IMR-90 (cell line): ENCODE measurements around the gene KIF18B. TPM values are rescaled to one million over a fixed set of nuclear protein-coding genes. Genes with fewer than 3 reads are reported as not detected.
A peak's percentile ranks its signal among the peaks of the same experiment; 100 is the strongest.

Source experiments
- ATAC-seq: fragments of 200-7000 bp; cut with Tn5 transposase; 2 replicates; pipeline ENCODE4 v1.9.1; 2020; ENCODE audit warnings: low read depth, mild to moderate bottlenecking, moderate library complexity
- BruUV-seq: library from RNA; stranded (reverse); fragments of 400-500 nt; replicated peaks from 2 replicates; lab custom pipeline; 2021; lab: Mats Ljungman, UMichigan
- CTCF ChIA-PET: fragments of 300-600 bp; formaldehyde crosslinking; extraction: SDS; loops from one replicate; lab custom pipeline; 2021; ENCODE audit warnings: antibody characterized with exemption; lab: Yijun Ruan, JAX
- POLR2A ChIA-PET: fragments of 300-600 bp; sonication (Branson Sonifier 250); formaldehyde crosslinking; loops from one replicate; lab custom pipeline; 2022; ENCODE audit warnings: antibody characterized with exemption; ENCODE audit not compliant: unreplicated experiment; lab: Charles Lee
- DNase-seq: peaks from one replicate; pipeline ENCODE4 v3.0.0; 2013
- H2AFZ ChIP-seq: replicated peaks from 2 replicates; pipeline ENCODE3; 2013; ENCODE audit warnings: low read length, mild to moderate bottlenecking; ENCODE audit not compliant: poor library complexity
- H2AK5ac ChIP-seq: 2 replicates; pipeline ENCODE4 v1.6.1; 2013; ENCODE audit warnings: low read depth, low read length, inconsistent platforms
- H2AK9ac ChIP-seq: replicated peaks from 2 replicates; pipeline ENCODE3; 2013; ENCODE audit warnings: mild to moderate bottlenecking, low read depth, low read length, moderate library complexity; ENCODE audit not compliant: poor library complexity
- H2BK120ac ChIP-seq: 2 replicates; pipeline ENCODE4 v1.6.1; 2013; ENCODE audit warnings: low read depth, low read length, inconsistent platforms
- H2BK15ac ChIP-seq: 3 replicates; pipeline ENCODE4 v1.6.1; 2013; ENCODE audit warnings: low read depth, low read length, inconsistent platforms
- H2BK20ac ChIP-seq: 2 replicates; pipeline ENCODE4 v1.6.1; 2013; ENCODE audit warnings: low read depth, mild to moderate bottlenecking, inconsistent platforms, low read length, moderate library complexity
- H2BK5ac ChIP-seq: 2 replicates; pipeline ENCODE4 v1.6.1; 2013; ENCODE audit warnings: mild to moderate bottlenecking, low read depth, low read length, inconsistent platforms; ENCODE audit not compliant: poor library complexity, severe bottlenecking
- H3K14ac ChIP-seq: replicated peaks from 2 replicates; pipeline ENCODE4 v1.6.1; 2013; ENCODE audit warnings: low read depth, low read length, inconsistent platforms
- H3K18ac ChIP-seq: 2 replicates; pipeline ENCODE4 v1.6.1; 2013; ENCODE audit warnings: low read depth, low read length, control low read depth
- H3K23ac ChIP-seq: 2 replicates; pipeline ENCODE4 v1.6.1; 2013; ENCODE audit warnings: low read depth, low read length, inconsistent platforms
- H3K27ac ChIP-seq: 2 replicates; pipeline ENCODE4 v1.5.1; 2013; ENCODE audit warnings: mild to moderate bottlenecking, control low read depth, low read length; ENCODE audit not compliant: insufficient read depth
- H3K27me3 ChIP-seq: 2 replicates; pipeline ENCODE4 v1.6.1; 2013; ENCODE audit warnings: low read length; ENCODE audit not compliant: control insufficient read depth, insufficient read depth
- H3K36me3 ChIP-seq: 2 replicates; pipeline ENCODE4 v1.6.1; 2013; ENCODE audit warnings: low read length, mixed read lengths; ENCODE audit not compliant: control insufficient read depth, insufficient read depth
- H3K4ac ChIP-seq: 2 replicates; pipeline ENCODE4 v1.6.1; 2013; ENCODE audit warnings: low read depth, low read length, inconsistent platforms
- H3K4me1 ChIP-seq: 2 replicates; pipeline ENCODE4 v1.6.1; 2013; ENCODE audit warnings: low read length, mixed read lengths; ENCODE audit not compliant: control insufficient read depth, insufficient read depth
- H3K4me2 ChIP-seq: 2 replicates; pipeline ENCODE4 v1.6.1; 2013; ENCODE audit warnings: low read depth, mild to moderate bottlenecking, control low read depth, low read length, moderate library complexity
- H3K4me3 ChIP-seq: 2 replicates; pipeline ENCODE4 v1.5.1; 2013; ENCODE audit warnings: low read depth, mild to moderate bottlenecking, control low read depth, low read length, moderate library complexity; ENCODE audit not compliant: insufficient read depth
- H3K56ac ChIP-seq: 2 replicates; pipeline ENCODE4 v1.6.1; 2013; ENCODE audit warnings: low read length, inconsistent platforms; ENCODE audit not compliant: insufficient read depth; ENCODE audit errors: extremely low read depth
- H3K79me1 ChIP-seq, 2 experiments: 2 replicates each; pipeline ENCODE4 v1.6.1; 2013; ENCODE audit warnings: low read length in 2 of 2, inconsistent platforms in 1 of 2, low read depth in 1 of 2
- H3K9ac ChIP-seq: 2 replicates; pipeline ENCODE4 v1.6.1; 2013; ENCODE audit warnings: low read depth, low read length, control low read depth
- H3K9me1 ChIP-seq: 2 replicates; pipeline ENCODE4 v1.6.1; 2013; ENCODE audit warnings: low read length, inconsistent platforms; ENCODE audit not compliant: insufficient read depth
- H3K9me3 ChIP-seq: 2 replicates; pipeline ENCODE4 v1.6.1; 2013; ENCODE audit warnings: low read length; ENCODE audit not compliant: control insufficient read depth, insufficient read depth
- H4K20me1 ChIP-seq: 2 replicates; pipeline ENCODE4 v1.6.1; 2013; ENCODE audit warnings: low read length, inconsistent platforms; ENCODE audit not compliant: insufficient read depth
- H4K5ac ChIP-seq: 2 replicates; pipeline ENCODE4 v1.6.1; 2013; ENCODE audit warnings: mild to moderate bottlenecking, low read depth, low read length, control low read depth
- H4K8ac ChIP-seq, 2 experiments: 2 replicates each; pipeline ENCODE4 v1.6.1; 2013; ENCODE audit warnings: low read depth in 2 of 2, low read length in 2 of 2, control low read depth in 1 of 2, inconsistent platforms in 1 of 2
- H4K91ac ChIP-seq: 2 replicates; pipeline ENCODE4 v1.6.1; 2013; ENCODE audit warnings: low read depth, low read length, inconsistent platforms; ENCODE audit not compliant: insufficient read depth
- CTCF ChIP-seq: conservative IDR thresholded peaks from 2 replicates; pipeline ENCODE4 v1.5.1; 2012; ENCODE audit warnings: mild to moderate bottlenecking, low read depth, low read length, improper control_type of control experiment
- ELK1 ChIP-seq: fragments of 150-350 bp; IDR thresholded peaks from 2 replicates; pipeline ENCODE4 v1.6.1; 2016; ENCODE audit warnings: low read depth, mild to moderate bottlenecking, low read length, moderate library complexity, borderline replicate concordance
- FOS ChIP-seq: fragments of 150-350 bp; IDR thresholded peaks from 2 replicates; pipeline ENCODE4 v1.6.1; 2016; ENCODE audit warnings: low read depth, low read length
- MAFK ChIP-seq: IDR thresholded peaks from 2 replicates; pipeline ENCODE4 v1.6.1; 2012; ENCODE audit warnings: low read depth, low read length, improper control_type of control experiment
- MAZ ChIP-seq: IDR thresholded peaks from 2 replicates; pipeline ENCODE4 v1.6.1; 2012; ENCODE audit warnings: low read depth, mild to moderate bottlenecking, low read length, improper control_type of control experiment, moderate library complexity, borderline replicate concordance
- MXI1 ChIP-seq: IDR thresholded peaks from 2 replicates; pipeline ENCODE4 v1.6.1; 2012; ENCODE audit warnings: low read depth, mild to moderate bottlenecking, low read length, moderate library complexity, borderline replicate concordance
- NFE2L2 ChIP-seq: fragments of 150-350 bp; IDR thresholded peaks from 2 replicates; pipeline ENCODE4 v1.6.1; 2016; ENCODE audit warnings: low read depth, mild to moderate bottlenecking, low read length
- POLR2A ChIP-seq: IDR thresholded peaks from 2 replicates; pipeline ENCODE4 v1.6.1; 2012; ENCODE audit warnings: mild to moderate bottlenecking, low read depth, low read length
- RAD21 ChIP-seq: IDR thresholded peaks from 2 replicates; pipeline ENCODE4 v1.6.1; 2012; ENCODE audit warnings: low read length, improper control_type of control experiment
- RCOR1 ChIP-seq: IDR thresholded peaks from 2 replicates; pipeline ENCODE4 v1.6.1; 2012; ENCODE audit warnings: mild to moderate bottlenecking, low read length, improper control_type of control experiment; ENCODE audit not compliant: insufficient replicate concordance
- SMC3 ChIP-seq: fragments of 150-350 bp; IDR thresholded peaks from 2 replicates; pipeline ENCODE4 v1.6.1; 2016; ENCODE audit warnings: low read depth, mild to moderate bottlenecking, antibody characterized with exemption, low read length, moderate library complexity
- WGBS, 2 experiments: methylation state at CpG; one replicate each; pipeline versions ENCODE4 v1.1.5 to v1.1.7; 2013; ENCODE audit warnings: missing lambda C conversion rate in 2 of 2; ENCODE audit not compliant: insufficient read length in 1 of 2; ENCODE audit errors: extremely low coverage in 2 of 2; 5-methylcytosine and 5-hydroxymethylcytosine counted together
- dilution Hi-C: fragments of 300-500 bp; cut with HindIII; formaldehyde crosslinking; loops from one replicate; pipeline ENCODE4 v1.14.3; 2018; ENCODE audit warnings: low sequenced_read_pairs; ENCODE audit not compliant: unreplicated experiment
- in situ Hi-C: fragments of 300-500 bp; cut with MboI; formaldehyde crosslinking; loops from 3 replicates; pipeline ENCODE4 v1.14.3; 2019; ENCODE audit warnings: low sequenced_read_pairs, inconsistent platforms, mixed read lengths
- intact Hi-C: fragments of 100-400 bp; cut with micrococcal nuclease; formaldehyde crosslinking; loops from 2 replicates; pipeline ENCODE4 v1.10.0; 2022
- polyA plus RNA-seq, 3 experiments: library from polyadenylated mRNA; depleted of rRNA; stranded (reverse); fragments of >200 nt; gene quantifications; 2 replicates each; pipeline ENCODE4 v1.2.3, GENCODE V29; 2012; ENCODE audit warnings: low replicate concordance in 1 of 3
- total RNA-seq: library from RNA; depleted of rRNA; stranded (reverse); fragments of >200 nt; gene quantifications from 2 replicates; pipeline ENCODE4 v1.2.3, GENCODE V29; 2012

KIF18B gene
- total and polyA plus RNA-seq, 2 of the 4 experiments (the other 2 are of a cell fraction): 1.3 to 16.0 TPM

- WGBS, 2 experiments: 3% methylated on average over 5 of the region's 9 CpGs; no CpG with 5 or more reads in 1 of the 2 experiments
- H3K23ac ChIP-seq: no peak overlapping the region
- H3K79me1 ChIP-seq: no peaks in the 10 kb centered on the region
- peaks cover 5% of the 10 kb centered on the region; the same call in 1 of the 2 replicates for H3K27me3 ChIP-seq
- TF ChIP-seq RAD21 (peak; percentile 95), MAFK (no peak), MAZ (peak; percentile 34; the same call in 1 of the 2 replicates), MXI1 (no peak), ELK1 (no peak), CTCF (peak; percentile 94), NFE2L2 (no peak), SMC3 (peak; percentile 94), POLR2A (0 out of 2 replicates have a peak, but pooled peaks have one; percentile 43), FOS (no peak), RCOR1 (no peak)
- dilution Hi-C loops (no loop called here), intact Hi-C loops (loop anchor here (1.0 kb wide), 3 partner anchors 102 to 213 kb away; no protein-coding TSS in a partner anchor), in situ Hi-C loops (no loop called here)
- CTCF ChIA-PET: interaction anchor here (0.7 to 6.6 kb wide), 7 partner anchors 10 to 179 kb away, joined by 3 to 62 read pairs (median 5); no protein-coding TSS in a partner anchor
- H3K4me2 ChIP-seq: no peak overlapping the region
- H2BK20ac ChIP-seq: 0 out of 2 replicates have a peak overlapping the region, but pooled peaks have one; percentile 38
- no peak overlapping the region for H3K4me3 ChIP-seq
- H3K9me3 ChIP-seq: no peaks in the 10 kb centered on the region
- H3K9ac ChIP-seq: no peak overlapping the region
- H4K8ac ChIP-seq: peak overlapping the region in 1 of 2 experiments; percentile 75; a peak in 1 of 4 replicates
- peak overlapping the region; percentile 53 for H3K4ac ChIP-seq
- H3K14ac ChIP-seq: no peak overlapping the region
- H4K20me1 ChIP-seq: no peaks in the 10 kb centered on the region; the same call in 1 of the 2 replicates
- no peak overlapping the region for H3K56ac ChIP-seq
- no peaks in the 10 kb centered on the region for H3K9me1 ChIP-seq
- POLR2A ChIA-PET: no interaction called here
- H2BK120ac ChIP-seq: 0 out of 2 replicates have a peak overlapping the region, but pooled peaks have one; percentile 58
- H2AK9ac ChIP-seq: peak overlapping the region; percentile 74
- no peaks in the 10 kb centered on the region for H3K36me3 ChIP-seq
- H2BK15ac ChIP-seq: no peak overlapping the region
- peak; percentile 80 for DNase-seq
- no peak overlapping the region for H4K91ac ChIP-seq
- peak overlapping the region; percentile 87 for H2AFZ ChIP-seq
- no peak overlapping the region; the same call in none of the 2 replicates for H2AK5ac ChIP-seq
- peaks cover 9% of the 10 kb centered on the region; the same call in 1 of the 2 replicates for H3K4me1 ChIP-seq
- H3K18ac ChIP-seq: no peak overlapping the region
- H4K5ac ChIP-seq: no peak overlapping the region
- no peak overlapping the region for H3K27ac ChIP-seq
- ATAC-seq: peak; percentile 96
- H2BK5ac ChIP-seq: no peak overlapping the region
- BruUV-seq: no TSS peak
These were observed 27.5 kb downstream of the KIF18B start for GRCh38 chr17:44919885-44920564.
